ENCODE data around the gene UBE2H. TPM values are rescaled to one million over a fixed set of nuclear protein-coding genes. Genes with fewer than 3 reads are reported as not detected.

The UBE2H gene
- total RNA-seq, 4 donors from 2014 or later: 82.7 to 162 (median 103) TPM

- Histone ChIP-seq H3K4me3 (no peak overlapping the region), H3K9me3 (no peaks in the 10 kb centered on the region), H3K27ac (peak overlapping the region; percentile 83 to 92 (median 84)), H3K36me3 (no peaks in the 10 kb centered on the region), H3K4me1 (peaks cover 7 to 15% of the 10 kb centered on the region in 2 donors), H3K27me3 (no peaks in the 10 kb centered on the region)
- intact Hi-C loops (cut with DNase I; ENCODE audit: low total_unique reads) (no loop called here), in situ Hi-C loops (cut with MboI; ENCODE audit: low sequenced_read_pairs in 4 of 4) (no loop called here)
- TF ChIP-seq, protein P1, sequence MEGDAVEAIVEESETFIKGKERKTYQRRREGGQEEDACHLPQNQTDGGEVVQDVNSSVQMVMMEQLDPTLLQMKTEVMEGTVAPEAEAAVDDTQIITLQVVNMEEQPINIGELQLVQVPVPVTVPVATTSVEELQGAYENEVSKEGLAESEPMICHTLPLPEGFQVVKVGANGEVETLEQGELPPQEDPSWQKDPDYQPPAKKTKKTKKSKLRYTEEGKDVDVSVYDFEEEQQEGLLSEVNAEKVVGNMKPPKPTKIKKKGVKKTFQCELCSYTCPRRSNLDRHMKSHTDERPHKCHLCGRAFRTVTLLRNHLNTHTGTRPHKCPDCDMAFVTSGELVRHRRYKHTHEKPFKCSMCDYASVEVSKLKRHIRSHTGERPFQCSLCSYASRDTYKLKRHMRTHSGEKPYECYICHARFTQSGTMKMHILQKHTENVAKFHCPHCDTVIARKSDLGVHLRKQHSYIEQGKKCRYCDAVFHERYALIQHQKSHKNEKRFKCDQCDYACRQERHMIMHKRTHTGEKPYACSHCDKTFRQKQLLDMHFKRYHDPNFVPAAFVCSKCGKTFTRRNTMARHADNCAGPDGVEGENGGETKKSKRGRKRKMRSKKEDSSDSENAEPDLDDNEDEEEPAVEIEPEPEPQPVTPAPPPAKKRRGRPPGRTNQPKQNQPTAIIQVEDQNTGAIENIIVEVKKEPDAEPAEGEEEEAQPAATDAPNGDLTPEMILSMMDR (IDR thresholded peaks at IDR 0.05 in 4 of 5, conservative IDR thresholded peaks at IDR 0.05 in 1 of 5): no peak
- peak in 1 of 2 donors; percentile 67 for TF ChIP-seq POLR2A (IDR thresholded peaks at IDR 0.05)
- ATAC-seq (peak; percentile 94 to 100), DNase-seq (peak; percentile 82 to 88)
These were observed 6.1 kb upstream of the UBE2H start for GRCh38 chr7:129958643-129959470.

DNA sequence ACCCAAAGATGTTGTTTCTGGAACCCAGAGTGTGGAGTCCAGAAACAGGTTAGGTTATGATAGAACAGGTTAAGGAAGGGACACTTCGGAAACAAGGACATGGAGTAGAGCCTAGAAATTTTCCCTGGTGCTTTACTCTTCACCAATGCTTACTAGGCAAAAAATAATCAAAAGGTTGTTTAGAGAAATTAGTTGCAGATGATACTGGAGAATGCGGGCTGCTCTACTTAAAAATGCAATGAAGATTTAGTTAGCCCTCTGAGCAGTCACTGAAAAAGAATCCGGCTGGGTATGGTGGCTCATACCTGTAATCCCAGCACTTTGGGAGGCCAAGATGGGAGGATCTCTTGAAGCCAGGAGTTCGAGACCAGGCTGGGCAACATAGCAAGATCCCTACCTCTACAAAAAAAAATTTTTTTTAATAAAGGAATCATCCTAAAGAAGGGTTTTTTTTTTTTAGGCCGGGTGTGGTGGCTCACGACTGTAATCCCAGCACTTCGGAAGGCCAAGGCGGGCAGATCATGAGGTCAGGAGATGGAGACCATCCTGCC lies 3.3 kb upstream of the UBE2H start:
- ATAC-seq (no peak), DNase-seq (no peak)
- no peak for TF ChIP-seq POLR2A (IDR thresholded peaks at IDR 0.05)
- TF ChIP-seq, protein P1 (IDR thresholded peaks at IDR 0.05 in 4 of 5, conservative IDR thresholded peaks at IDR 0.05 in 1 of 5): no peak
- H3K9me3 ChIP-seq: no peaks in the 10 kb centered on the region
- H3K27me3 ChIP-seq: no peaks in the 10 kb centered on the region
- intact Hi-C loops (cut with DNase I; ENCODE audit: low total_unique reads): loop anchor here (2.0 kb wide), 1 partner anchor 57 kb away; no protein-coding TSS in a partner anchor
- H3K27ac ChIP-seq: no peak overlapping the region
- peaks cover 7 to 15% of the 10 kb centered on the region in 2 donors for H3K4me1 ChIP-seq
- no peaks in the 10 kb centered on the region for H3K36me3 ChIP-seq
- no peak overlapping the region for H3K4me3 ChIP-seq
- in situ Hi-C loops (cut with MboI; ENCODE audit: low sequenced_read_pairs in 4 of 4): no loop called here

GRCh38 chr7:129952086-129952652 lies 591 bp downstream of the UBE2H start:
- in situ Hi-C loops (cut with MboI; ENCODE audit: low sequenced_read_pairs in 4 of 4) (no loop called here), intact Hi-C loops (cut with DNase I; ENCODE audit: low total_unique reads) (loop anchor here (2.0 to 5.0 kb wide), 2 partner anchors 121 to 210 kb away; no protein-coding TSS in a partner anchor)
- H3K27ac ChIP-seq: peak overlapping the region; percentile 92 to 99 (median 99)
- H3K4me3 ChIP-seq: peak overlapping the region; percentile 81 to 97 (median 86)
- H3K27me3 ChIP-seq: no peaks in the 10 kb centered on the region
- peaks cover 23 to 30% of the 10 kb centered on the region in 2 donors for H3K4me1 ChIP-seq
- ATAC-seq (peak; percentile 47 to 51), DNase-seq (peak; percentile 55 to 56)
- H3K36me3 ChIP-seq: no peaks in the 10 kb centered on the region
- TF ChIP-seq POLR2A (IDR thresholded peaks at IDR 0.05): no peak
- TF ChIP-seq, protein P1 (IDR thresholded peaks at IDR 0.05 in 4 of 5, conservative IDR thresholded peaks at IDR 0.05 in 1 of 5): no peak
- H3K9me3 ChIP-seq: no peaks in the 10 kb centered on the region

DNA sequence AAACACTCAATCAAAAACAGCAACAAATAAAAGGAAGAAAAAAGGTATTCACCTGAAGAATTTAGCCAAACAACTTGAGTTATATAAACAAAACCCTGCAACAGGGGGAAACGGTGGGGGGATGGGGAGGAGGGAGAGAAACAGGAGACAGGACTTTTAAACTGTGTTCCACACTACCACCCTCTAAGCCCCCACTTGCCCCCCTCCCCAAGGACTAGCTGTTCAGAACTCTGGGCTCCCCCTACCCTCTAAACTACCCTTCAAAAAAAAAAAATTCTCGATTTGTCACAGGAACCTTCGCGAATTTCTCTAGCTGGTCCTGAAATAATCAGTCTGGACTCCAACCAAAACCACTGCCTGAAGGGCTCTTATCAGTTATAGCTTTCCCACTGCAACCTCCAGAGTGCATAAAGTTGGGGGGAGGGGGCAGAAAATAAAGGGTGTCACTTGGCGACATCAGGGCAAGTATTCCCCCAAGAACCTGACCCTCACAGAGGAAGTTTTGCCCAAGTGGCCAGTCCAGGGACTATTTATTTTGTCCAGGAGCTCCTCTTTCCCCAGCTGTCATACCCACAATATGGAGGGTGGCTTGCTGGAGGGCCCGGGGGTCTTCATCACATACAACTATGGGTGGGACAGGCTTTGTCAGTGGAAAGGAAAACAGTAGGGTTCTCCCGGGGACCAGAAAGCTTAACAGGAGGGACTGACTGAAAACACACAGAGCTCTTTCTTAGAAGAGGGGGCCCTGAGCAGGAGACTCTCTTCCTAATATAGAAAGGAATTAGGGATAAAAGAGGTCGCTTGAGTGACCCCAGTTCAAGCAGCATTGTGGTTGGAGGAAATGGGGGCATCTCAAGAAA lies 1.3 kb downstream of the UBE2H start:
- Histone ChIP-seq H3K9me3 (no peaks in the 10 kb centered on the region), H3K4me1 (peaks cover 30 to 38% of the 10 kb centered on the region in 2 donors), H3K4me3 (peak overlapping the region; percentile 81 to 97 (median 86)), H3K27ac (peak overlapping the region; percentile 92 to 99 (median 99)), H3K27me3 (no peaks in the 10 kb centered on the region), H3K36me3 (no peaks in the 10 kb centered on the region)
- TF ChIP-seq, protein P1 (IDR thresholded peaks at IDR 0.05 in 4 of 5, conservative IDR thresholded peaks at IDR 0.05 in 1 of 5): peak in 1 of 5 experiments; percentile 20
- peak in 1 of 2 donors; percentile 7 for TF ChIP-seq POLR2A (IDR thresholded peaks at IDR 0.05)
- DNase-seq: peak in 1 of 2 donors; percentile 15
- in situ Hi-C loops (cut with MboI; ENCODE audit: low sequenced_read_pairs in 4 of 4) (no loop called here), intact Hi-C loops (cut with DNase I; ENCODE audit: low total_unique reads) (loop anchor here (2.0 to 5.0 kb wide), 2 partner anchors 121 to 209 kb away; no protein-coding TSS in a partner anchor)
- no peak for ATAC-seq
